Cerebellar nuclear complex (tissue), 1 donor: ENCODE data around the gene DHRS3.
"Not testable (repeated sequence)": the region's sequence is repeated elsewhere in the genome, so short reads cannot be mapped to it uniquely, and the experiment has no call there.

Source experiments
- DNase-seq, 2 experiments: peaks; one replicate each; lab custom pipeline; 2025; lab: John Stamatoyannopoulos, UW

Gene DHRS3

DNA sequence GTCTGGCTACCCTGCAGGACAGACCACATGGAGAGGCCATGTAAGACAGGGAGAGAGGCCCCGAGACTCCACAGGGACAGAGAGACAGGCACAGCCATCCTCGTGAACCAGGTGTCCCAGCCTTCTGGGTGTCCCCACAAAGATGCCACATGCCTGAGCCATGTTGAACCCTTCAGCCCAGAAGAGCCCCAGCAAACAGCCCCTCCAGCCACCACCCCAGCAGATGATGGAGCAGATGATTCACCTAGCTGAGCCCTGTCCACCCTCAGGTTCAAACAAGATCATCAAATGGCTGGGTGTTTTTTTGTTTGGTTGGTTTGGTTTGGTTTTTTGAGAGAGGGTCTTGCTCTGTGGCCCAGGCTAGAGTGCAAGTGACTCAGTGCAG lies 78.7 kb downstream of the DHRS3 start:
- no peak for DNase-seq

DNA sequence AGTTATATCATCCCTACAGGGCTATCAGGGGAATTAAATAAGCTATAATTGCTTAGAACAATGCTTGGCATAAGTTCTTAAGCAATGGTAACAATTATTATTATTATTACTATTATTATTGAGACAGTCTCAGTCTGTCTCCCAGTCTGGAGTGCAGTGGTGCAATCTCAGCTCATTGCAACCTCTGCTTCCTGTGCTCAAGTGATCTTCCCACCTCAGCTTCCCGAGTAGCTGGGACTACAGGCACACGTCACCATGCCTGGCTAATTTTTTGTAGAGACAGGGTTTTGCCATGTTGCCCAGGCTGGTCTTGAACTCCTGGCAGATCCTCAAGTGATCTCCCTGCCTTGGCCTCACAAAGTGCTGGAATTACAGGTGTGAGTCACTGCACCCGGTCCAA lies 79.5 kb downstream of the DHRS3 start:
- not testable (repeated sequence) for DNase-seq

DNA sequence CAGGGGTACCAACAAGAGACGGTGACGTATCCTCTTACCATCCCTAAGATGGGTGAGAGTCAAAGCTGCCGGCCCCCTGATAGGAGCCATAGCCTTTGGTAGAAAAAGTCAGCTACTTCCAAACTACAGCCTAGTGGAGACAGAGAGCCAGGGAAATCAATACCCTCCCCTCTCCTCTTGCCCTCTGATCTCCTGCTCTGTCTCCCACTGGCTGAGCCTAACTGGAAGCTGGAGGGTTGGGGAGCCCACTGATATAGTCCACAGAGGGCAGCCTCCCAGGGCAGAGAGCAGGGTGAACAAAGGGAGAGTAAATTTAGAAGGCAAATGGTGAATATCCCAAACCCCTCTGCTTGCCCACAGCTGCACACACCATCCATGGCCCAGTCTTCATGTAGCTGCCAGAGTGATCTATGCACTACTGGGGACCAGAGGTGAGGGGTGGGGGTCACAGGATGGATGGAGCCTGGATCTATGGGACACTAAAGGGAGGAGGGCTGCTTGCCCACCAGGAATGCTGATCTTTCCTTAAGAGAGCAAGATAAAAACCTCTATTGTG lies 80.0 kb downstream of the DHRS3 start:
- DNase-seq: no peak

DNA sequence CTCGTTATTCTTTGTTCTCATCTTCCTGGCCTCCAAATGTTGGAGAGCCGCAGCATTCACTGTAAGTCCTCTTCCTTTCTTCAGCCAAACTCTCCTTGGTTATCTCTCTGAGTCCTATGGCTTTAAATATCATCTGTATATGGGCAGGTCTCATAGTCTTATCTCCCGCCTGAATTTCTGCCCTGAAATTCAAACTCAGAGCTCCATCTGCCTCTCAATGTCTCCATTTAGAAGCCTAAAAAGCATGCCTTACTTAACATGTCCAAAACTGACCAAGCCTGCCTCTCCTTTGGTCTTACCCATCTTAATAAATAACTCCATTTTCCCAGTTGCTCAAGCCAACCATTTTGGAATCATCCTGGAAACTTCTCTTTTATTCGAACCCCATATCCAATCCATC lies 80.7 kb downstream of the DHRS3 start:
- no peak for DNase-seq

DNA sequence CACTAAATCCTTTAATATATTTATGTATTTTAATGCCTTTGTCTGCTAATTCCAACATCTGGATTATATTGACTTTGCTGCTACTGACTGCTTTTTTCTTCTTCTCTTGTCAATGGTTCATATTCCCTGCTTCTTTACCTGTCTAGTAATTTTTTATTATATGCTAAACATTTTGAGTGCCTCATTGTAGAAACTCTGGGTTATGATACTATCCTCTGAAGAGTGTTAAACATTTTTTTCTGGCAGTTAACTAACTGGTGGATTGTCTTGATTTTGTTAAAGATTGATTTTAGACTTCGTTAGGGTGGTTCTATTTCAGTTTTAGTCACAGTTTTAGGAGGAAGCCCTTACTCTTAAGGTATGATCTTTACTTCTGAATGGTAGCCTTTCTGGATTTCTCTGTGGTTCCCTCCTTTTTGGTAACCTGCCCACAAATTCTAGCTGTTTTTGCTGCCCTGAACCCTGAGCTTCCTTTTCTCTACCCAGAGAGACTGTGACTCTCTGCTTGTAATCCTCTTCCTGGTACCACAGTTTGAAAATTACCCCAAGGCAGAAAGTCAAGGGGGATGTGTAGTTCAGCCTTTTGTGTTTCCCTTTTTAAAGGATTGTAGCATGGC lies 81.9 kb downstream of the DHRS3 start:
- no peak for DNase-seq

DNA sequence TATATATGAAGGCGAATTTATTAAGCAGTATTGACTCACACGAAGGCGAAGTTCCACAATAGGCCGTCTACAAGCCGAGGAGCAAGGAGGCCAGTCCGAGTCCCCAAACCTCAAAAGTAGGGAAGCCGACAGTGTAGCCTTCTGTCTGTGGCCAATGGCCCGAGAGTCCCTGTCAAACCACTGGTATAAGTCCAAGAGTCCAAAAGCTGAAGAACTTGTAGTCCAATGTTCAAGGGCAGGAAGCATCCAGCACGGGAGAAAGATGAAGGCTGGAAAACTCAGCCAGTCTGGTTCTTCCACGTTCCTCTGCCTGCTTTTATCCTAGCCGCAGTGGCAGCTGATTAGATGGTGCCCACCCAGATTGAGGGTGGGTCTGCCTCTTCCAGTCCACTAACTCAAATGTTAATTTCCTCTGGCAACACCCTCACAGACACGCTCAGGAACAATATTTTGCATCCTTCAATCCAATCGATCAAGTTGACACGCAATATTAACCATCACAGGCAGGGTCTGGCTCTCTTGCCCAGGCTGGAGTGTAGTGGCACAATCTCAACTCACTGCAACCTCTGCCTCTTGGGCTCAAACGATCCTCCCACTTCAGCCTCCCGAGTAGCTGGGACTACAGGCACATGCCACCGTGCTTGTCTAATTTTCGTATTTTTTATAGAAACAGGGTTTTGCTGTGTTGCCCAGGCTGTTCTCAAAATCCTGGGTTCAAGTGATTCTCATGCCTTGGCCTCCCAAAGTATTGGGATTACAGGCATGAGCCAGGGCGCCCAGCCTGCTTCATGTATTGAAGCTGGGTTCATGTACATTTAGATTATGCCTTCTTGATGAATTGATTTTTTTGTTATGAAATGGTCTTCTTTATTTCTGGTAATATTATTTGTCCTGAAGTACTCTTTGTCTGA lies 85.3 kb downstream of the DHRS3 start:
- DNase-seq: no peak

DNA sequence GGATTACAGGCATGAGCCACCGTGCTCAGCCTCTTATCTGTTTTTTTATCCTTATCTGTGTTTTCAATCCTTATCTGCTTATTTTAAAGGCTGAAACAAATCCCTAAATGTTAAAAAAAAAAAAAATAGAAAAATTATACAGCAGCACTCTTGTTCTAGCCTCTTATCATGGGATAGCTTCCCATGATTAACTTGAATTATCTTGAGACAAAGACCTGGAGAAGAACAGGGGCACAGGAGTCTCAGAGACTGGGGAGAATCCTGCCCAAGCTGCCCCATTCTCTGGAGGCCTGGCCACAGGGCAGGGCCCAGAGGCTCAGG lies 86.9 kb downstream of the DHRS3 start:
- no peak for DNase-seq

DNA sequence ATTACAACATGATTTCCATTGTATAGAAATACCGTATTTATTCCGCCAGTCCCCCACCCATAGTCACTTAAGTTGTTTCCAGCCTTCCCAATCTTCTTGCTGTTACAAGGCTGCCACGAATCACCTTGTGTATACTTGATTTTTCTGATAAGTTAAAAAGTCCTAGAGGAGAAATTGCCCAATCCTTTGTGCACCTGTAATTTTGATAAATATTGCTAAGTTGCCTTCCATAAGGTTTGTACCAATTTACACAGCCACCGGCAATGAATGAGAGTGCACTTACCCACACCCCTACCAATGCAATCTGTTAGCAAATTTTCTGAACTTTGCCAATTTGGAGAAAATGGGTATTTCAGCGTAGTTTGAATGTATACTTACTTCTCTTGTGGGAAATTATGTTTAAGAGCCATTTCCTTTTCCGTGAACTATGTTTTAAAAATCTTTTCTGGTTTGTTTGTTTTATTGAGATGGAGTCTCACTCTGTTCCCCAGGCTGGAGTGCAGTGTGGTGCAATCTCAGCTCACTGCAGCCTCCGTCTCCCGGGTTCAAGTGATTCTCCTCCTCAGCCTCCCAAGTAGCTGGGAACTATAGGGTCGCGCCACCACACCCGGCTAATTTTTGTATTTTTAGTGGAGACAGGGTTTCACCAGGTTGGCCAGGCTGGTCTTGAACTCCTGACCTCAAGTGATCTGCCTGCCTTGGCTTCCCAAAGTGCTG lies 87.4 kb downstream of the DHRS3 start:
- DNase-seq: no peak

DNA sequence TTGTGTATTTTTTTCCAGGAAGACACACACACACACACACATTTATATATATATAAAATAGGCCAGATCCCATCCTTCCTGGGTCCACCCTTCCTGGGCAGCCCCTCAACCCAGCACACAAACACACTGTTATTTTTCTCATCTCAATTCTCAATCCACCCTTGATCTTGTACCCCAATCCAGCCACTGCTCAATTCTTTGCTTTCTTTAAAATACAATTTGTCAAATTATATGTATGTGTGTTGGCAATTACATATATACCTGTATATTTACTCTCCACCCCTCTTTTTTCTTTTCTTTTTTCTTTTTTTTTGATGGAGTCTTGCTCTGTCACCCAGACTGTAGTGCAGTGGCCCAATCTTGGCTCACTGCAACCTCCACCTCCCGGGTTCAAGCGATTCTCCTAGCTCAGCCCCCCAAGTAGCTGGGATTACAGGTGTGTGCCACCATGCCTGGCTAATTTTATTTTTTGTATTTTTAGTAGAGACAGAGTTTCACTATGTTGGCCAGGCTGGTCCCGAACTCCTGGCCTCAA lies 88.3 kb downstream of the DHRS3 start:
- DNase-seq: no peak

DNA sequence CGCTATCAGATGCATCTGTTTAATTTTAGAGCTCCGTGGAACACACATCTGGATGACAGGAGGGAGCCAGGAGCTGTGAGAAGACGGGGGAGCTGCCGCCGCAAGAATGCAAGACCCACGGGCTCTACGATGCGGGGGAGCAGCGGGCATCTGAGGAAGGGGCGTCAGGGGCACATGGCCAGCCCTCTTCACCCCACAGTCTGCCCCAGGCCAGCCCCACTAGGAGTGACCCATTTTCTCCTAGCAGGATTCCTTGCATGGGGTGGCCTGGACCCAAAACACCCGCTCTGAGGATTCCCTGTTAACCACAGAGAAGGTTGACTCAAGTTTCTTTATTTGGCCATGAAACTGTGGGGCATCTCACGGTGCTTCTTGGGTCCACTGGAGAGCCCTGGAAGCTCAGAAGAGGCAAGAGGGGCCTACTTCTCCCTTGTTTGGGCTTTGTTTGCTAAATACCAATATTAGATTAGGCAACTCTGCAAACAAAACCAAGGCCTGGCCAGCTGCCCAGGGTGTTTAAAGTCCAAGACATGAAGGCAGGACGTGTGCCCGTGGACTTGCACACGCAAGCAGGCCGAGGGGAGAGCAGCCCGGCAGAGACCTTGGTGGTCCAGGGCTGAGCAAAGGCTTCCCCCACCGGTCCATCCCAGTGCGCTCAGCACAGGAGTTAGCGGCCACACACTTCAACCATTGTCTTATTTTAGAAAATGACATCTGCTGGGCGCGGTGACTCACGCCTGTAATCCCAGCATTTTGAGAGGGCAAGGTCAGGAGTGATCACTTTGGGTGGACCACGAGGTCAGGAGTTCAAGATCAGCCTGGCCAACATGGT lies 89.8 kb downstream of the DHRS3 start:
- DNase-seq: no peak

DNA sequence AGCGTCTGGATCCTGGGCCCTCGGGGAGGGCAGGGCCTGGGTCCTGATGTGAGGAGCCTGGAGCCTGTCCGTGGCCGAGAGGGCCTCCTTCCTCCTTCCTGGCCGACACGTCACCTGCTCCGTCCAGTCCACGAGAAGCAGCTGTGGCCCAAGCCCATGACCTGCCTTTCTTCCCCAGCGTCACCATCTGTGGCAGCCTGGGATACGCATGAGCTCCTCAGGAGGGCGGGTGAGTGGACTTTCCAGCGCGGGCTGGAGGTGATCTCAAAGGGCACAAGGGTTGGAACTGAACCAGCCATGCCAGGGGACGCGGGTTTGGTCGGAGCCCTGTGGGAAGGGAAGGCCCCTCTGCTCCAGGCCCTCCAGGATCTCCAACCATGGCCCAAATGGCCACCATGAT lies 90.4 kb downstream of the DHRS3 start:
- no peak for DNase-seq

DNA sequence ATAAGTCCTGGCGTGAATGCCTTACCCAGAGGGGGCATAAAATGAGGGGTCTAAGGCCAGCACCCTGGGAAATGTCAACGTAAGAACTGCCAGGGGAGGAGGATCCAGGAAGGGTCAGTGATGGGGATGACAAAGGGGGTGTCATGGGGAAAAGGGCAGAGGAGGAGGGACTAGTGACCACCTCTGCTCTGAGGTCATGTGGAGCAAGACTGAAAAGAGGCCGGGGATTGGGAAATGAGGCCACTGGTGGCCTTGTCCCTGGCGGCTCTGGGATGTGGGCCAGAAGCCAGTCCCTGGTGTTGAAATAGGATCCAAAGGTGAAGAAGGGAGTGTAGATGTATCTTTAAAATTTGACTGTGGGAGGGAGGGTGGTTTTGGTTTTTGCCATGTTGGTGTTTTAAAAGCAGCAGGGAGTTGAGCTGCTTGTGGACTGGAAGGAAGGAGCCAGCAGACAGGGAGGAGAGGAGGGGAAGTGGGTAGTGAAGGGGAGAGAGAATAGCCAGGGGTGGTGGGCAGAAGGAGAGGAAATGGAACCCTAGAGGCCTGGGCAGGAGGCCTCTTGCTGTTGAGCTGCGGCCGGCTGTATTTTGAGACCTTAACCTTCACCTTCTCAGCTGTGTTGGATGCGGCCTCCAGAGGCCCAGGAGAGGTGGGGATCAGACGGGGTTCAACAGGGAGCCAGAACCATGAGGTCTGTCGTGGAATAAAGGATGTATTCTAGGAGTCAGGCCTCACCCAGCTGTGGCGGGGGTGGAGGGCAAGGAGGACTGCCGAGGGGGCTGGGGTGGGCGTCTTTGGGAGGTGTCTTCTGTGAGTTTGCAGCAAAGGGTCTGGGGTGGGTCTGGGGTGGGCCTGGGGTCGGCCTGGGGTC lies 92.5 kb downstream of the DHRS3 start:
- DNase-seq: no peak

DNA sequence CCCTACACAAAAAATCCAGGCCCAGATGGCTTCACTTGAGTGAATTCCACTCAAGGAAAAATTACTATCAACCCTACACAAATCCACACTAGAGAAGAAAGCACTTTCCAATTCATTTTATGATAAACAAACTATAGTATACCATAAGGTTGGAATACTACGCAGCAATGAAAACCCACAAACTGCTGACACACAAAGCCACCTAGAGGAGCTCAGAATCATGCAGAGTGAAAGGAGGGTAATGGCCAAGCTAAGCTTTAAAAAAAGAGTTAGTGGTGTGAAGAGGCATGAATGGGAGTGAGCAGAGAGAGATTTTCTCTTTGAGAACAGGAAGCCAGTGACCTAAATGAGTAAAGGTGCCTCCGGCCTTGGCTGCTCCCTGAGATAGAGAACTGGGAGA lies 93.7 kb downstream of the DHRS3 start:
- DNase-seq: no peak

DNA sequence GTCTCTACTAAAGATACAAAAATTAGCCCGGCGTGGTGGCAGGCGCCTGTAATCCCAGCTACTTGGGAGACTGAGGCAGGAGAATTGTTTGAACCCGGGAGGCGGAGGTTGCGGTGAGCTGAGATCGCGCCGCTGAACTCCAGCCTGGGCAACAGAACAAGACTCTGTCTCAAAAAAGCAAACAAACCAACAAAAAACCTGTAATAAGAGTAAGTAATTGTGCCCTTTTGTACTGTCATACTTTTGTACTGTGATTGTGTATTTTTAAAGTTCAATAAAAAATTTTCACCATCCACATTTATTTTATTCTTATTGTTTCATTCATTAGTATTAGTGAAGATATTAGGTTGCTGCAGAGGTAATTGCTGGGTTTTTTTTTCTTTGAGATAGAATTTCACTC lies 95.2 kb downstream of the DHRS3 start:
- not testable (repeated sequence) for DNase-seq

DNA sequence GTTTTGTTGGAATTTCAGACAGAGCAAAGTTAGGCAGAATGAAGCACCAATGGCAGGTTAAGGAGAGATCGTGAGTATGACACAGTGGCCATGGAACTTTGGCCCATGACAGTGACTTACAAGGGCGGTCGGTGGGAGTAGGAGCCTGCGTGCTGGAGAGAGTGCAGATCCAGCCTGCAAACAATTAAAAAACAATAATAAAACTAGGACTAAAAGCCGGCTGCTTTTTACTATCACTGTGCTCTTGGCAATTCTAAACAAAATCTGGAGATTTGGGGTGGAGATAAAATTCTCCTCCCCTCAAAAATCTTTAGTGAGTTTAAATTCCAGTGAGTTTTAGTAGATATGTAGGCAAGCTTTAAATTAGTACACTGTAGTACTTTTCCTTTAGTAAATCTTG lies 96.9 kb downstream of the DHRS3 start:
- no peak for DNase-seq

DNA sequence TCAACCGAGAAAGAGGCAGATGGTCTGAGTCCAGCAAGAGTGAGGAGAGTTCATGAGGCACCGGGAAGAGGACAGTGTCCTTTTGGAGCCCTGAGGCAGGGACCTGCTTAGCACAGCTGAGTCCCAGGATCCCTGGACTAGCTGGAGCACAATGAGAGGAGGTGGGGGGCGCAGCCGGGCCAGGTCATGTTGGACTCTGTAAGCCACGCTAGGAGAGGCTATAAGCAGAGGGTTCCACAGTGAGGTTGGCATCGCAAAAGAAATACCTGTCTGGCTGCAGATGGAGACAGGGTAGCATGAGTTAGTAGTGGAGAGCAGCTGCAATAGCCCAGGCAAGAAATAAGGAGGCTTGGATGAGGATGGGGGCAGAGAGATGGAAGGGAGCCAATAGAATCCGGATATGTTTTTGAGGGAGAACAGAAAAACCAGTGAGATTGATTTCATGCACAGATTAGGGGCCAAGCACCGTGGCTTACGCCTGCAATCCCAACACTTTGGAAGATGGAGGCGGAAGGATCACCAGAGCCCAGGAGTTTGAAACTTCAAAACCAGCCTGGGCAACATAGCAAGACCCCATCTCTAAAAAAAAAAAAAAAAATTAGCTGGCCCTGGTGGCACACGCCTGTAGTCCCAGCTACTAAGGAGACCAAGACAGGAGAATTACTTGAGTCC lies 98.2 kb downstream of the DHRS3 start:
- no peak for DNase-seq

DNA sequence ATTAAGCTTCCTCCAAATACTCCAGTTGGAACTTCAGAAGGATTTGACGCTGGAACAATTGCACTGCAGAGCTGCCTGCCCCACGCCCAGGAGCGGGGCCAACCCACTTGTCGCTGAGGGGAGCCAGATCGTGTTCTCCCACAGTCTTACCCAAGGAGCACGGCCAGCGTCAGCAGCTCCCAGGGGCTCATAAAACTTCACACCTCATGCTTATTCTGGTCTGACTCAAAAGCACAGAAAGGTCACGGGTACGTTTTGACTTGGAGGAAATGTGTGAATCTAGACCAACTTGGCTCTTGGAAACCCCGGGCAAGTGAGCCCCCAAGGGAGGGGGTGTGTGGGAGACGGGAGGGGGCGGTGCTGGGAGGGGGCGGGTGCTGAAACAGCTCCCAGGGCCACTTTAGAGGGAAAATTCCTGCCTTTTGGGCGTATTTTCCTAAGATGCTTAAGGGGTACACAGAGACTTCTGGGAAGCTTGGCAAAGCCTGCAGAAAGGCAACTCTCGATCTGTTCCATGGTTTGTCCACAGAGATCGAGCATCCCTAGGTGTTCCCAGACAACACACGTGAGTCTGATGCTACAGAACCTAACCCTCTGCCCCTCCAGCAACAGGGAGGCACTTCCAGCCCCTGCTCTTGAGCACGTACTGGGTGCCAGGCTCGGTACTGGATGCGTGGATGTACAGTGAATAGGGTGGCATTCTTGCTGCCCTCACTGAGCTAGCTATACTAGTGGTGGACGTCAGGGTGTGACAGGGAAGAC lies 98.9 kb downstream of the DHRS3 start:
- DNase-seq: no peak
